GM12874 (cell line): Measurements from ENCODE around the gene KCNK15.

Experiments
- TF ChIP-seq, protein P1 (sequence below): IDR thresholded peaks from 2 replicates; pipeline ENCODE4 v1.5.1; 2011; ENCODE audit warnings: low read depth, mild to moderate bottlenecking, control low read depth, low read length, moderate library complexity; ENCODE audit not compliant: insufficient read depth

Gene KCNK15

GRCh38 chr20:44756956-44757355 lies 11.3 kb downstream of the KCNK15 start:
- TF ChIP-seq, protein P1, sequence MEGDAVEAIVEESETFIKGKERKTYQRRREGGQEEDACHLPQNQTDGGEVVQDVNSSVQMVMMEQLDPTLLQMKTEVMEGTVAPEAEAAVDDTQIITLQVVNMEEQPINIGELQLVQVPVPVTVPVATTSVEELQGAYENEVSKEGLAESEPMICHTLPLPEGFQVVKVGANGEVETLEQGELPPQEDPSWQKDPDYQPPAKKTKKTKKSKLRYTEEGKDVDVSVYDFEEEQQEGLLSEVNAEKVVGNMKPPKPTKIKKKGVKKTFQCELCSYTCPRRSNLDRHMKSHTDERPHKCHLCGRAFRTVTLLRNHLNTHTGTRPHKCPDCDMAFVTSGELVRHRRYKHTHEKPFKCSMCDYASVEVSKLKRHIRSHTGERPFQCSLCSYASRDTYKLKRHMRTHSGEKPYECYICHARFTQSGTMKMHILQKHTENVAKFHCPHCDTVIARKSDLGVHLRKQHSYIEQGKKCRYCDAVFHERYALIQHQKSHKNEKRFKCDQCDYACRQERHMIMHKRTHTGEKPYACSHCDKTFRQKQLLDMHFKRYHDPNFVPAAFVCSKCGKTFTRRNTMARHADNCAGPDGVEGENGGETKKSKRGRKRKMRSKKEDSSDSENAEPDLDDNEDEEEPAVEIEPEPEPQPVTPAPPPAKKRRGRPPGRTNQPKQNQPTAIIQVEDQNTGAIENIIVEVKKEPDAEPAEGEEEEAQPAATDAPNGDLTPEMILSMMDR = no peak

GRCh38 chr20:44758247-44759101 lies 12.8 kb downstream of the KCNK15 start:
- TF ChIP-seq, protein P1 = no peak

DNA sequence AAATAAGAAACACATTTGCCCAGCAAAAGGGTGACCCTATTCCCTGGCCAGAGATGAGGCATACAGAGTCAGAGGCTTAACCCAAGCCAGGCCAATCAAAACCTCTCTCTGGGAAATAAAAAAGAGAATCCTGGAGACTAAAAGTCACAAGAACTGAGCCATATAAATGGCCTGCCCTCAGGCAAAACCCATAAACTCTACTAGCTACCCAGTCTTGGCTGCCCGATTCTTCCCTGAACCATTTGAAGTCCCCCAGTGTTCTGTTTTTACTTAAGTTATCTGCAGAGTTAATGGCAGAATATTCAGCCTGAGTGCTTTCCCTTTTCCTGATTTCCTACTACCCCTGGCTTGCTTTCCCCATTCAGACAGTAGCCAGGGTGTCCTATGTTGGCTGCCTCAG lies 13.9 kb downstream of the KCNK15 start:
- TF ChIP-seq, protein P1 = no peak

DNA sequence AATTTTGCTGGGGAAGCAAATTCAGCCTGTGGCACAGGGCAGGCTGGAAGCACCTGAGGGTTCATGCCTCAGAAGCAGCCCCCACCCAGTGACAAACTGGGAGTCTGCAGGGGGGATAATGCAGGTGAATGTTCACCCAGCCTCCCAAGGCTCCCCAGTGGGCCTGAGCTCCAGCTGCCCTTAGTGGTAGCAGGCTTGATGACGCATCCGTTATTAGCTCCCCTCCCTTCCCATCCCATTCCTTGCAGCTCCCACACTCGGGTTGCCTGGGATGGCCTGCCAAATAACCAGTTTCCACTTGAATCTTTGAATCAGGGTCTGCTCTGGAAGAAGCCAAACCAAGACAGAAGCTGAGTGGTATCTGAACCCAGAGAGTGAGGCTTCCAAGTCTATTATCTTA lies 15.8 kb downstream of the KCNK15 start:
- TF ChIP-seq, protein P1 = no peak

DNA sequence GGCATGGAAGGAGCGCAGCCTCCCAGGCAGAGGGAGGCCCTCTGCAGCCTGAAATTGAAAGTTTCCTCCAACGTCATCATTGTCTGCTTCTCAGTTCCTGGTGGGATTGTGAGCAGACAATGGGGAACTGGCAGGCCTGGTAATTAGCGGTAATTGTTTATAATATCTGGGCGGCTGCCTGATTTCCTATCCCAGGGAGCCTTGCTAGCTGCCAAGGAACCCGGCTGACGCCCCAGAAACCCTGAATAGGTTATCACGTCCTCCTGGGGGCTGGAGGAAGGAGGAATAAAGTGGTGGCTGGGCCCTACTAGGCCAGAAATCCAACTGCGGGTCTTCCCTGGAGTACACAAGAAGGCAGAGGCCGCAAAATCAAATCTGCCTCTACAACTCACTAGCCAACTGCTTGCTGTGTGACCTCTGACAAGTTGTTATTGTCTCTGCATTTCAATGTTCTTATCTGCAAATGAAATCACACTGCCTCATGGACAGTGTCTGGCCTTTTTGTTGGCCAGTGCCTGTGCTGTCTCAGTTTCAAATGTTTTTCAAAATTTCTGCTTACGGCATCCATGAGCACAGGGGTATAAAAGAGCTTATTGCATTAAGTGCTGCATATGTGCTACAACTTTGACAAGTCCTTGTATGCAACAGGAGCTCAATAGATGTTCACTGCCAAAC lies 16.9 kb downstream of the KCNK15 start:
- TF ChIP-seq, protein P1 = no peak

DNA sequence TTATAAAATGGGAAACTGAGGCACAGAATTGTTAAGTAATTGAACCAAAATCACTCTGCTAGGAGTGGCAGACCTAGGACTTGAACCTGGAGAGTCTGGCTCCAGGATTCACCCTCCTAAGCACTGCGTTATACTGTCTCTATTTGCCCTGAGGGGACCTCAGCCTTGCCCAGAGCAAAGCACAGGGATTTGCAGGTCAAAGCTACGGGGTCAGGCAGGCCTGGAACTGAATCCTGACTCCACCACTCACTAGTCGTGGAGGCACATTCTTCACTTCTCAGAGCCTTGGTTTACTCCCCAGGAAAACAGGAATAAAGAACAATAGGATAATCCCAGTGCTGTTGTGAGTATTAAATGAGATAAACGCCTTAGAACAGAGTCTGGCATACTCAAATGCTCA lies 19.4 kb downstream of the KCNK15 start:
- TF ChIP-seq, protein P1 = no peak

- TF ChIP-seq, protein P1 = no peak
These were observed 20.2 kb downstream of the KCNK15 start for GRCh38 chr20:44765701-44766347.
